ENCODE data around the gene SLC2A1.
A peak's percentile ranks its signal among the peaks of the same experiment; 100 is the strongest.

The SLC2A1 gene

DNA sequence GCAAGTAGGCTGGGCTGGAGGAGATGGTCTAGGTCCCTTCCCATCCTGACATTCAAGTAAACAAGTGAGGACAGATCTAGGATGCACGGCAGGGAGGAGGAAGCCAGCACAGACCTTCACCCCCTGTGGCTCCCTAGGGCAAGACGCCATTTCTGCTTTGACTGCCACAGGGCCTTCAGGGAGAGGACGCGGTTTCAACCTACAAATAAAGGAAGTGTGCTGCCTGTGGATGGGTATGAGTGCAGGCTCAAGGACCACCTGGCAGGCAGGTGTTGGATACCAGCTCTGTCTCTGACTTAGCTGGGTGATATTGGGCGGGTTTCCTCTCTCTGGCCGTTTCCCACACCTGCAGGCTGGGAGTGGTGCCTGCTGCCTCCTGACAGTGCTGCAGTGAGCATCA lies 16.2 kb downstream of the SLC2A1 start:
- no peak for DNase-seq (ENCODE audit: low read depth)

DNA sequence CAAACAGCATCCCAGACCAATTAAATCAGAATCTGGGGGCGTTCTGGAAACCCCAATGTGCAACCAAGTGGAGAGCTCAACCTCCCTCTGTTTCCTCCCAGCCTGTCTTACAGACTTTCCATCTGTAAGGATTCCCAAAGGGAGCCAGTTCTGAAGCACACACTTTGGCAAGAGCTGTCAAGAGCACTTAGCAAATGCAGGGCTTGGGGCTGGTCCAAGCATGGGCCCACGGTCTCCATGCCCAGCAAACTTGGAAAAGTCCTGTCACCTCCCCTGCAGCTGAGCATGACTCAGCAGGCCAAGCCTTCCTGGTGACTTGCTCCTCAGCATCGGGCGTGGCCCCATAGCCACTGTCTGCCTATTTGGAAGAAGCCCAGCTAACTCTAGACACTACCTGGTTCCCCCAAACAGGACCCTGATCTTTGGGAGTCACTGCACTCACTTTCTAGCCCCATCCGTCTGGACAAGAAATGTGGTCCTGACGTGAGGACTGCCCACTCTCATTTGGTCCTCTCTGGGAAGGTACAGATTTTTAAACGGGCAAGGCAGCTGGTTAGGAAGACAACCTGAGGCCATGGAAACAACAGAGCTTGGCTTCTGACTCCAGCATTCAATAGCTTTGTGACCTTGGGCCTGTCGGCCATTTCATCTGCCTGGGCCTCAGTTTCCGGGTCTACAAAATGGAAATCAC lies 16.9 kb downstream of the SLC2A1 start:
- peak; percentile 88 for DNase-seq (ENCODE audit: low read depth)

DNA sequence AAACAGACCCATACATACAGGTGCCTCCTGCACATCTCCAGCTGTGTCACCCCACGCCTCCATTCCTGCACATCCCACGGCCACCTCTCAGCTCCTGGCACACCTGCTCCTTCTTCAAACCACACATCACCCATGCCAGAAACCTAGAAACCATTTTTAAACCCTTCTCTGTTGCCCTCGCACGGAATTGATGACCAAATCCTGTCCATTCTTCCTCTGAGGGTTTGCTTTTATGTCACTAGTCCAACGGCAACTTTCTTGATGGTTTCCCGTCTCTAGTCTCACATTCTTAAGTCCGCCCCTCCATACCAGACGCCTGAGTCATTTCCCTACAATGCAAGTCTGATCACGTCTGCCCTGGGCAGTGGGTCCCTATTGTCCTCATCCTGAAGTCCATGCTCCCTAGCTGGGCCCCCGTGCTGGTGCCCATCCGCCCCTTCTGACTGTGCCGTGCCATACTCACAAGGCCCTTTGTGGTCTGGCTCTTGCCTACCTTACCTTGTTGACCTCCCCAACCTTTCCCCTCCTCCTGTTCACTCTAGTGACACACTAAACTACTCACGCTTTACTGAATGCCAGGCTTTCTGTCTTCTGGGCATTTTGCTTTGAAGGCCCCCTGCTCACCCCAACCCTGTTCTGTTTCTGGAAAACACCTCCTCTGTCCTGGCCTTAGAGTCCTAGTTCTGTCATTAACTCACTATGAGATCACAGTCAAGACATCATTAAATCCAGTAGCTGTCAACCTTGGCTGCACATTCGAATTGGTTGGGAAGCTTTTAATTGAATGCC lies 17.6 kb downstream of the SLC2A1 start:
- peak; percentile 94 for DNase-seq (ENCODE audit: low read depth)

DNA sequence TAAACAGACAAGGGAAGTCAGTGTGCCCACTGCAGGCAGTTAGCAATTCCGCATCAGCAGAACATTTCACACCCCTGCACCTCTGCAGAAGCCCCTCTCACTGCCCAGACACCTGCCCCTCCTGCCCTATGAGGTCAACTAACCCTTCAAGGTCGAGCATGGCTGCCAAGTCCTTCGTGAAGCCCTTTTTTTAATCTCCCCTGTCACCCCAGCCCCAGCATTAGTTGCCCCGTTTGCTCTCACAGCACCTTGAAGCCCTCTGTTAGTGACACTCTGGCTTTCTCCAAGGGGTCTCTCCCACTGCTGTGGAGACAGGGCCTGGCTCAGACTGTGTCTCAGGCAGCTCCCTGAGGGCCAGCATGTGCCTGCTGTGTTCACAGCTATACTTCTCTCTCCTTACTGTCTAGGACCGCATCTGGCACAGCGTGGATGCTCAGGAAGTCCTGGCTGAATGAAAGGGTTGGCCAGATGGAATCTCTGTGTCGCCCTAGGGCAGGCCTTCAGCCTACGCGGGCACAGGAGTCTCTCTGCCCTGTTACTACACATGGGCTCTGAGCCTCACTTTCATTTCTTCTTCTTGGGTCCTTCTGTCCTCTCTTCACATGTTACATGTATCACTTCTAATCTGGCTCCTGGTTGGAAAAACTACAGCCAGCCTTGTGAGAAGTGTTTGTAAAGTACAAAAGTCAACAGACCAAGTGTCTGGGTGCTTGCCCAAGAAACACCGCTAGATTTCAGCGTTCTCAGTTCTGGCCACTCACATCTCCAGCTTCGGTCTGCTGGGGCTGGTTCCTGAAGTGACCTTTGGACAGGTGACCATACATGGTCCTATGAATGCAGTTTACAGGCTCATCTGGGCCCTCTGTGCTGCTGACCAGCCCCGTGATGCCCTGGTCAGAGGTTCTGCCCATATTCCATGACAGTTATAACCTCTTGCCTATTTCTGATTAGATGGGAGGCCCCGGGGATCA lies 19.7 kb downstream of the SLC2A1 start:
- no peak for DNase-seq (ENCODE audit: low read depth)

DNA sequence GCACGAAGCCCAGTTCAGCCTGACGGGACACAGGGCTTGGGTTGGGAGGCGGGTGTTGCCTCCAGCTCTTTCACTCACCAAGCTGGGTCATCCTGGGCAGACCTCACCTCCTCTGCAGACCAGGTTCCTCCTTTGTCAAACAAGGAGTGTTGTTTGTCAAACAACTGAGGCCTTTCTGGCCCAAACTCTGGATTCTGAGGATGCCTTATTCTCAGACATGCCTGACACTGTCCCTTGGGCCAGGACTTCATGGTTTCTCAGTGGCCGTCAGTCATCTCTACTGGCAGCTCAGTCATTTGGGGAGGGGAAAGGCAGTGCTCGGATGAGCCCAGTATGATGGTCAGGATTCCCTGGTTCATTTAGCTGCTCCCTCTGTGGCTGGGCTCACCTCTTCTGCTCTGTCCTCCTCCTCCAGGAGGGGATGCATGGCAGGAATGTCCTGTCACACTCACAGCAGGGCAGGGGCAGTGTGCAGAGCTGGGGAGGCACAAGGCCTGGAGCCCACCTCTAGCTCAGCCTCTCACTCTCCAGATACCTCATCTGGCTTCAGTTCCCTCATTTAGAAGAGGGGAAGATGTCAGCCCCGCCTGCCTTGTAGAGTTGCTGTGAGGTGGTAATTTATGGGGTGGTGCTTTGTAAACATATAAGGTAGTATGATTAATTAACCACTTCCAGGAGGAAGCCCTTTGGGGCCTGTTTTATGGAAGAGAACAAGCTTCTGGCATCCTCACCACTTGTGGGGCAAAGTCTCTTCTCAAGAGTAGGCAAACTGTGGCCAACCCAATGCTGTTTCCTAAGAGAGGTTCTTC lies 20.6 kb downstream of the SLC2A1 start:
- DNase-seq (ENCODE audit: low read depth) = no peak

DNA sequence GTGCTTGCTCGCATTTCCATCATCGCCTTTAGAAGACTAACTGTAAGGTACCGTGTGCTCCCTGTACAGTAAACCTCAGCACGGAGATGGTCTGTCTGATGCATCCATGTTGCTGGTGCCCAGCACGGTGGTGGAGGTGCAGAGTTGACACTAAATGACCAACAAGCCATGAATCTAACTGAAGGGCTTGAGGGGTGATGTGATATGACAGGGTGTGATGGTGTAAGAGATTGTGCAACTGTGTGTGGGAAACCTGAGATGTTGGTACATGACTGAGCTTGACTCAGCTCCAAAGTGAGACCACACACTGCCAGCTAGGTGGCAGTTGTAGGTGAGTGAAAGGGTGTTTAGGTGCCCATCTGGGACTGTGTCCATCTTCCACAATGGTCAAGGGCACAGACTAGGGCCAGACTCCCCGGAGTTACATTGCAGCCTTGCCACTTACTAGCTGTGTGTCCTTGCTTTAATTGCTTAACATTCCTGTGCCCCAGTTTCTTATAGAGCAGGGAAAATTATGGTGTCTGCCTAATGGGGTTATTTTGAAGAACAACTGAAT lies 21.4 kb downstream of the SLC2A1 start:
- no peak for DNase-seq (ENCODE audit: low read depth)

DNA sequence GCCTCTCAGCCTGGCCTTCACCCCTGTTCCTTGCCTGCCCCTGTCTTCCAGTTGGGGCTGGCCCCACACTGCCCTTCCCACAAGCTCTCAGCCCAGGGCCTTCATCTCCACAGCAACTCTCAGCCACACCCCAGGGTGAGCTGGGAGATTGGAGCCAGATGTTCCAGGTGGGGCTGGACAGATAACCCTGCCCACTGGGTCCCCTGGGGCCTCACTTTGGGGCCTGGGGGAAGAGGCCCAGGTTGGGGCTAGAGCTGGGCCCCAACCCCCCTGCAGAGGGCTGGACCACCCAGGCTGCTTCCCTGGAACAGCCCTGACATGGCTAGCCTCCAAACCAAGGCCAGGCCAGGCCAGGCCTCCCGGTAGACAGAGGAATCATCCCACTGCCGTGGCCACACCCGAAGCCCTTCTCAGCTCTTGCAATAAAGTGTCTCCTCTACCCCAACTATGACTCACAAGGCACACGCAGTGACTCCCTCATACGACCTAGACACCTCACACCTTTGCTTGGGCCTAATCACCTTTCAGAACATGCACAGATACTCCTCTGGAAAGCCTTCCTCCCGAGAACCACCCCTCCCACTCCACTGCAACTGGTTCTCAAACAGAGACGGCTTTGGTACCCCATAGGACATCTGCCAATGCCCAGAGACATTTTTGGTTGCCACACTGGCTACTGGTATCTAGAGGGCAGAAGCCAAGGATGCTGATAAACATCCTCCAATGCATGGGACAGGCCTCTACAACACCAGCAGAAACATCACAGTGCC lies 22.2 kb downstream of the SLC2A1 start:
- DNase-seq (ENCODE audit: low read depth) = no peak

DNA sequence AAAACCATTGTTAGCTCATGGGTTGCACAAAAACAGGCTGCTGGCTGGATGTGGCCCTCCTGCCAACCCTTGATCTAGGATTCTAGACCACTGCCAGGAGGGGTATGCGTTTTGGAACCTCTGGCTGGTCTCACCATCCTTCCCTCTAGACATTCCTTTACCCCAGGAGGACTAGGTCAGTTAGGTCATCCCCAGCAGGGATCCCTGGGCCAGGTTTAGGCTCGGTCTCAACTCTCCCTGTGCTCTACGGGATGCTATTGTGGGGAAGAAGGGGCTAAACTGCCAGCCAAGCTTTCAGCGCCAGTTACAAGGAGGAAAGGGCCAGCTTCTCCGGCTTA lies 22.7 kb downstream of the SLC2A1 start:
- DNase-seq (ENCODE audit: low read depth) = no peak

DNA sequence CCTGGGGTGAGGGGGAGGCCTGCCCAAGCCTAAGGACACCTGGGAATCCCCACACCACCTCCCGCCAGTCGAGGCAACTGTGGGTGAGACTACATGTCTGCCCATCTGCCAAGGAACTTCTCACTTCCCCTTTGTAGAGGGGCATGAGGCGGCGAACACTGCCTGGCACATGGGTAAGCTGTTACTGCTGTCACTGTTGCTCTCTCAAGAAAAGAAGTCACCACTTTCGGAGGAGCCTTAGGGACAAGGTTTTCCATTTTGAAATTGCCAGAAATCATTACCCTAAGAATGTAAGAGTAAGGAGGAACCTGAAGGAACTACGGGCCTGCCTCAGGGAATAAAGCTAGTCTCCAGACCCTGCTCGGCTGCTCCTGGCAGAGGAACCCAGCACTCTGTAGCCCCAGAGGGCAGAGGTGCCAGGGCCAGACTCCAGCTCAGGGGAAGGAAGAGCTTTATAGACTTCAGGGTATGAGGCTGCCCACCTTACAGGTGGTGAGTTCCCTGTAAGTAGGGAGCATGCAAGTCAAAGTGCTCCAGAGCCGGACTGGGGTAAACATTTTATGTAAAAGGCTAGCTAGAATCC lies 23.3 kb downstream of the SLC2A1 start:
- DNase-seq (ENCODE audit: low read depth) = no peak

DNA sequence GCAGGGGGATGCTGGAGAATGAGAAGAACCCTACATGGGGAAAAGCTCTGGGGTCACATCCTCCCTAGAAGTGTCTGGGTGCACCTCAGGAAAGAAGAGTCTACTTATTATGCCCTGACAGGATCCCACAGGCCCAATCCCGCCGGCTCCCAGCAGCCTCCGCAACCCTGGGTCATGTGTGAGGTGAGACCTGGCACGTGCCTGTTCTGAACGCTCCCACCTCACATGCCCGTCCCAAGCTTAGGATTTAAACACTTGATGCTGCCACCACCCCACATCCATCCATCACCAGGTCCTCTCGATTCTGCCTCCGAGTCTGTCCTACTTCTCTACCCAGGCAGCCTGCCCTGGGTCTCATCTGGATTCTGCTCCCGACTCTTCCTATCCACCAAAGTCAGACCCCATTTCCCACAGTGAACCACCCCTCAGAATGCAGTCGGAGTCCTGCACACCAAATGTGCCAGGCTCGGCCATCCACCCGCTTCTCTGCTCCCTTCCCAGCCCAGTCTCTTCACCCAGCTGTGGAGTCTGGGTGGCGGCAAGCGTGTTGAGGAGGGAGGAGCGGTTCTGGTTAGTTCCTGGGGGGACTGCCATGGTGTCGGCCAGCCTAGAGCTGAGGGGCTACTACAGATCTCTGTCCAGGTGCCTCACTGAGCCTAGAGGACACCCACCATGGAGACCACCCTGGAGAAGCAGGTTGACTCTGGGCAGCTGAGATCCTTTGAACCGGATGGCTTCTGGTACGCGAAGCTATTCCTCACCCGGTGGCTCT lies 23.9 kb downstream of the SLC2A1 start:
- DNase-seq (ENCODE audit: low read depth) = no peak

DNA sequence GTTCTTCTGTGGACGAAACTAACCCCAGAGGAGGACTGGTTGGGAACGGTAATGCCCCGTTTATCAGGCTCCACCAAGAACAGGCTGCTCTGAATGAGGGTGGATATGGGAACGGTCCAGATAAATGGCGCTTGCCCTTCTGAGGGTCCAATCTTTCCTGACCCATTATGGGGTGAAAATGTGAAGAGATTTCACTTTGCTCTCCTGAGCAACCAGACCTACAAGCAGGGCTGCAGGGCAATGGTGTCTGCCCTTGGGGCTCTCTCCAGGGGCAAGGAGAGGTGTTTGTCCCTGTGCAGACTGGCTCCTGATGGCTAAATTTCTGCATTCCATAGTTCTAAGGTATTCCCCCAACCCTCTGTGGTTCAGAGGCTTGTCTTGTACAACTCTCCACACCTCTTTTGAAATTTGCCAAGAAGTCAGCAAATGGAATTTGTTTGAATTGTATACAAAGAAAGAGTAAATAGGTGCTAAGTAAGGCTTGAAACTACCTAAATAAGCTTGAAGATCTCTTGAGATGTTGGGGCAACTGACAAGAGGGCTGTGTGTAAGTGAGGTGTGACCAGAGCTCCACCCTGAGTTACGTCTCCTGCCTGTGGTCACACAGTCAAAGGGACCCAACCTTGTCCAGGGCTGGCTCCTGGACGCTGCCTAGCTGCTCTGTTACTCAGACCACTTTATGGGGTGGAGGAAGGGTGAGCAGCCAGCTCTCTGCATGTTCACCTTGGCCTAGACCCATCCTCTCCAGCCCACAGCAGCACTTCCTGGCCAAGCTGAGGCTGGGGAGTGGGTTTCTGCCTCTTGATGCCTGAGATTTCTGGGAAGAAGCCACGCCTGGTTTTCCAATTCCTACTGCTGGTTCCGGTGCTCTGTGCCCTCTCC lies 24.8 kb downstream of the SLC2A1 start:
- no peak for DNase-seq (ENCODE audit: low read depth)

DNA sequence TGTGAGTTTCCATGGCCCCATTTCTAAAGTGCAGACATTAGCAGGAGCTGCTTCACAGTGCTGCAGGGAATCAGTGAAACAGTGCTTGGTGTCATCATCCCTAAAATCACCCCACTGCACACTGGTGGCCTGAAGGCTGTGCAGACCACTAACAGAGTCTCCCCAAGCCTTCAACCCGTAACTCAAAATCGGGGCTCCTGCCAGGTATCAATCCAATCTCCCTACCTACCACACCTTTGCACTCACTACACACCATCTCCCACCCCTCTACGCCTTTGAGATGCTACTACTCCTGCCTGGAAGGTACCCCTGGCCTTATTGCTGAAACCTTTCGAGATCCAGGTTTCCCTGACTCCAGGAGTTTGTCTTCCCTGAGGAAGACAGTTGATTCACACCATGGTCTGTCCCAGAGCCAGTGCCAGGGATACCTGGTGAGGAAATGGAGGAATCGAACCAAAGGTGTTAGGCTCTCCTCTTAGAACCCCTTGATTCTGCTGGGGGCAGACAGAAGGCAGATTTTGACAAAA lies 25.5 kb downstream of the SLC2A1 start:
- DNase-seq (ENCODE audit: low read depth) = no peak

DNA sequence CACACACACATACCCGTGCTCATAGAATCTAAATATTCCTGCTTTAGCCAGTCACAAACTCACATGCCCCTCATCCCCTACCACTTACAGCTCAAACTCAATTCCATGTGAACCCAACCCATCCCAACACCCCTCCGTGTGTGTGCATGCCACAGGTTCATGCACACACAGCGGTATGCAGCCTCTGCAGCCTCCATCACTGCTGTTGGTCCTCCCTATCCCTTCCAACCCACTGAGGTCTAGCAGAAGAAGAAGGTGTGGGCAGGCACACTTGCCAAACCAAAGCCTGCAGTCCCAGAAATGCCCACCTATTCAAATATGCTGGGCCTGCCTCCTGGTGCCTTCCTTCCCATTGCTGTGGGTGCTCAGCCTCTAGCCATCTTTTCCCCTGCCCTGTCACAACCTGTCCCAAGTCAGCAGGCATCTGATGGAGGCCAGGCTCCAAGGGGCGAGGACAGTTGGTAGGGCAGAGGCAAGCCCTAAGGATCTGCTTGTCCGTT lies 26.2 kb downstream of the SLC2A1 start:
- no peak for DNase-seq (ENCODE audit: low read depth)

DNA sequence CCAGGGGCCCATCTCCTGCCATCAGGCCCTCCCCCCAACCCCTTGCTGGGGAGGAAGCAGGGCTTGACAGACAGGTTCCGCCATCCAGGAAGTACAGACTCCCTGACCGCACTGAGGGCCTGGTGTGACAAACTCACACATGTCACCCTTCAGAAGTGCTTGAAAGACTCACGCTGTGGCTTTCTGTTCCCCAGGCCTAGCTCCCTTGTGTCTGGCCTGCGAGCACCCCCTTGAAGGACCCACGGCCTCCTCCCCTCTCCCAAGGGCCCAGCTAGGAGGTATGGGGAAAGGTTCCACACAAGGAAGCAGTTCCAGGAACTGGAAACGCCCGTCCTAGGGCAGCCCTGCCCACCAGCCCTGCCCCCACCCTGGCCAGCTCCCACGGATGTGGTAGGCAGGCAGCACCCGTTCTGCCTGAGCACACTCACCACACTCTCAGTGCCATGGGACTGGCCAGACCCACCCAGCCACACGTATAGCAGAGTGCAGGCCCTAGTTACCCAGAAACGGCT lies 26.7 kb downstream of the SLC2A1 start:
- no peak for DNase-seq (ENCODE audit: low read depth)

DNA sequence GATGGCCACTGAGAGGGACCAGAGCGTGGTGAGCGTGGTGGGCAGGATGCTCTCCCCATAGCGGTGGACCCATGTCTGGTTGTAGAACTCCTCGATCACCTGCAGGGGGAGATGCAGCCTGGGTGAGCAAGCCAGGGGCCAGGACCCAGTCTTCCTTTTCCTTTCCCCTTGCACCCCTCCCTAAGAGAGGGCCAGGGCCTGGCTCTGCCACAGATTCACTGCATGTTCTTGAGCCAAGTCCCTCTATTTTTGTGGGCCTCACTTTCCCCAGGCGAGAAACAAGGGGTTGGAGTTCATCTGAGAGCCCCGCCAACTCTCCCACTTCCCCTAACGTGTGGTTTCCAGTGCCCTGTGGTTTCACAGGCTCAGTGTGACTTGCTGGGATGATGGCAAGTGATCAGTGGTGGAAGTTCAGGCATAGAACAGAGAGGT lies 27.5 kb downstream of the SLC2A1 start:
- no peak for DNase-seq (ENCODE audit: low read depth)

DNA sequence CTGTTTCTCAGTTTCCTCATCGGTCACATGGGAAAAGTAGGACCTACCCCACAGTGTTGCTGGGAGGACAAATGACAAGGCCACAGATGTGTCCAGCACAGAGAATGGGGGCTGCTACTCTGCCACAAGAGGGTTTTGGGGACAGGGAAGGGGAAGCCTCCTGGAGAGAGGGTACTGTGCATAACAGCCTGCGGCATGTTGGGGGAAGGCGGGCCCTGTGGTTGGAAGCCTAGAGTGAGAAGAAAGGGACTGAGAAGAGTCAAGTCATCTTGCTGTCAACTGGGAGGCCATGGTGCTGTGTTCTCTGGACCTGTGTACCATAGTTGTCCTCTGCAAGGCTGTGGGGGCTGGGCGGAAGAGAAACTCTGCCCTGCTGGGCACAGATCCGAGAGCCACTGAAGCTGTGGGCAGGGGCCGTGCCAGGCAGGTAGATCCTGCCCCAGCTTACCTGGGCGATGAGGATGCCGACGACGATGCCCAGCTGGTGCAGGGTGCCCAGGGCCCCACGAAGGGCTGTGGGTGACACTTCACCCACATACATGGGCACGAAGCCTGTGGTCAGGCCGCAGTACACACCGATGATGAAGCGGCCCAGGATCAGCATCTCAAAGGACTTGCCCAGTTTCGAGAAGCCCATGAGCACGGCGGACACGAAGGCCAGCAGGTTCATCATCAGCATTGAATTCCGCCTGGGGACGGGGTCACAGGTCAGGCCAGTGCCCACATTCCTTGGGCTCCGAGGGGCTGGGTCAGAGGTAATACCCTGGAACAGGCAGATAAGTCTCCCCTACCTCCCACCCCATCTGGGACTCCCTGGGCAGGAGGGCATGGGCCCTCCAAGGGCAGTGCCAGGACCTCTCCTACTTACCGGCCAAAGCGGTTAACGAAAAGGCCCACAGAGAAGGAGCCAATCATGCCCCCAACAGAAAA lies 28.2 kb downstream of the SLC2A1 start:
- DNase-seq (ENCODE audit: low read depth) = no peak
